ENCODE measurements around the gene ANKDD1A.

ANKDD1A gene

GRCh38 chr15:64969401-64969800 lies 57.7 kb downstream of the ANKDD1A start:
- Mint-ChIP-seq H3K36me3 (ENCODE audit: low read depth) (peaks cover 56% of the 10 kb centered on the region), H3K27me3 (ENCODE audit: low read depth) (no peaks in the 10 kb centered on the region), H3K27ac (no peak overlapping the region), H3K9me3 (no peaks in the 10 kb centered on the region), H3K4me1 (no peaks in the 10 kb centered on the region), H3K4me3 (no peak overlapping the region)
- no peak for TF ChIP-seq CTCF (IDR thresholded peaks at IDR 0.05; ENCODE audit: unreplicated experiment in 3 of 3)

- no peaks in the 10 kb centered on the region for H3K9me3 Mint-ChIP-seq
- no peaks in the 10 kb centered on the region for H3K27me3 Mint-ChIP-seq (ENCODE audit: low read depth)
- peaks cover 51% of the 10 kb centered on the region for H3K36me3 Mint-ChIP-seq (ENCODE audit: low read depth)
- no peak for TF ChIP-seq CTCF (IDR thresholded peaks at IDR 0.05; ENCODE audit: unreplicated experiment in 3 of 3)
- no peaks in the 10 kb centered on the region for H3K4me1 Mint-ChIP-seq
- no peak overlapping the region for H3K4me3 Mint-ChIP-seq
- H3K27ac Mint-ChIP-seq: no peak overlapping the region
Measured at GRCh38 chr15:64970698-64971097, 59.0 kb downstream of the ANKDD1A start.

GRCh38 chr15:64975390-64975789 lies 63.7 kb downstream of the ANKDD1A start:
- H3K9me3 Mint-ChIP-seq: no peaks in the 10 kb centered on the region
- no peak for TF ChIP-seq CTCF (IDR thresholded peaks at IDR 0.05; ENCODE audit: unreplicated experiment in 3 of 3)
- peaks cover 53% of the 10 kb centered on the region for H3K36me3 Mint-ChIP-seq (ENCODE audit: low read depth)
- H3K27me3 Mint-ChIP-seq (ENCODE audit: low read depth): no peaks in the 10 kb centered on the region
- peaks cover 15% of the 10 kb centered on the region for H3K4me1 Mint-ChIP-seq
- H3K4me3 Mint-ChIP-seq: no peak overlapping the region
- no peak overlapping the region for H3K27ac Mint-ChIP-seq

GRCh38 chr15:64979252-64979710 lies 67.6 kb downstream of the ANKDD1A start:
- no peak overlapping the region for H3K4me3 Mint-ChIP-seq
- H3K9me3 Mint-ChIP-seq: no peaks in the 10 kb centered on the region
- peaks cover 26% of the 10 kb centered on the region for H3K4me1 Mint-ChIP-seq
- no peak for TF ChIP-seq CTCF (IDR thresholded peaks at IDR 0.05; ENCODE audit: unreplicated experiment in 3 of 3)
- no peaks in the 10 kb centered on the region for H3K27me3 Mint-ChIP-seq (ENCODE audit: low read depth)
- peaks cover 49% of the 10 kb centered on the region for H3K36me3 Mint-ChIP-seq (ENCODE audit: low read depth)
- H3K27ac Mint-ChIP-seq: peak overlapping the region; percentile 19 to 77 (median 29)

GRCh38 chr15:64981812-64982431 lies 70.2 kb downstream of the ANKDD1A start:
- Mint-ChIP-seq H3K36me3 (ENCODE audit: low read depth) (peaks cover 42% of the 10 kb centered on the region), H3K4me1 (peaks cover 41% of the 10 kb centered on the region), H3K27ac (peak overlapping the region; percentile 53 to 84 (median 70)), H3K9me3 (no peaks in the 10 kb centered on the region), H3K4me3 (peak overlapping the region in 1 of 3 experiments; percentile 24), H3K27me3 (ENCODE audit: low read depth) (no peaks in the 10 kb centered on the region)
- TF ChIP-seq CTCF (IDR thresholded peaks at IDR 0.05; ENCODE audit: unreplicated experiment in 3 of 3): no peak

GRCh38 chr15:64982472-64982871 lies 70.8 kb downstream of the ANKDD1A start:
- Mint-ChIP-seq H3K27me3 (ENCODE audit: low read depth) (no peaks in the 10 kb centered on the region), H3K9me3 (no peaks in the 10 kb centered on the region), H3K4me3 (peak overlapping the region in 1 of 3 experiments; percentile 24)

More at GRCh38 chr15:64982472-64982871, 70.8 kb downstream of the ANKDD1A start:
- Mint-ChIP-seq H3K4me1 (peaks cover 46% of the 10 kb centered on the region), H3K27ac (peak overlapping the region; percentile 53 to 84 (median 70)), H3K36me3 (ENCODE audit: low read depth) (peaks cover 41% of the 10 kb centered on the region)
- no peak for TF ChIP-seq CTCF (IDR thresholded peaks at IDR 0.05; ENCODE audit: unreplicated experiment in 3 of 3)
